DMS 273 treated with DMSO at 0.1 percent for 48 hours (cell line): ENCODE results near the gene HCFC2.
A peak's percentile ranks its signal among the peaks of the same experiment; 100 is the strongest.

Experiments
- DNase-seq: peaks from one replicate; lab custom pipeline; 2025; lab: John Stamatoyannopoulos, UW

HCFC2 gene

GRCh38 chr12:104121001-104121400 is 56.7 kb downstream of the HCFC2 start:
- no peak for DNase-seq

- no peak for DNase-seq
Measured at GRCh38 chr12:104122298-104122697, 58.0 kb downstream of the HCFC2 start.

DNA sequence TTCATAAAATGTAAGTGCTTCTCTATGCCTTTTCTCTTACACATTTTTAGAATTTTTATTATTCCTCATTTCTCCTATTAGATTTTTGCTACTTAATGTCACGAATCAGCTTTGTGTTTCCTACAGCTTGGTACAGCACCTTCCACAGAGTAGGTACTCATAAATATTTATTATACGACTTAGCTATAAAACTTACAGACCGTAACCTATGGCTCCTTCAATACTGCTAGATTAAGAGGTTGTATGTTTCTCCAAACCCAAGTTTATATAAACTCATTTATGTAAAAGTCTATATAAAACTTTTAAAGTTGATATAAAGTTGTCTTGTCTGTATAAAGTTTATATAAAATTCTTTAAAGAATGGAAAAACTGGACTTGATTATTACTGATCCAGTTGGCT is 62.2 kb downstream of the HCFC2 start:
- DNase-seq: no peak

- no peak for DNase-seq
Measured at GRCh38 chr12:104130760-104131159, 66.4 kb downstream of the HCFC2 start.

GRCh38 chr12:104131609-104132008 is 67.3 kb downstream of the HCFC2 start:
- DNase-seq: no peak

- no peak for DNase-seq
Measured at GRCh38 chr12:104132351-104132956, 68.1 kb downstream of the HCFC2 start.

GRCh38 chr12:104133321-104133720 is 69.0 kb downstream of the HCFC2 start:
- no peak for DNase-seq

DNA sequence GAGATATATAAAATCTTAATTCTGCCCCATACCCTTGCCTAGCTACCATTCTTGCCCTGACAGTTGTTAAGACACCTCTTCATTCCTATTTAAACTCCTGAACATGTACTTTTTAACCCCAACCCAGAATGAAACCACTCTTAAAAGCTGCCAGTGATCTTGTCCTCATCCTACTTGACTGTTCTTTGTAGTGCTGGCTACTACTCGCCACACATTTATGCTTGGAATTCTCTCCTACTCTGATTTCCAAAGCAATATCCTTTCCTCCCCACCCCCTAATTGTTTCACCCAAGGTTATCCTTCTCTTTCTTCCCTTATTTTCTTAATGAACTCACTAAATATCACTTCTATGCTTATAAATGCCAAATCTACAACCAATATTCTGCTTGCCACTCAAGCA is 69.5 kb downstream of the HCFC2 start:
- no peak for DNase-seq

- no peak for DNase-seq
Measured at GRCh38 chr12:104134882-104135281, 70.6 kb downstream of the HCFC2 start.

GRCh38 chr12:104136577-104136976 is 72.2 kb downstream of the HCFC2 start:
- DNase-seq: no peak

- peak; percentile 34 for DNase-seq
Measured at GRCh38 chr12:104137001-104137901, 72.9 kb downstream of the HCFC2 start.

GRCh38 chr12:104137902-104138796 is 73.8 kb downstream of the HCFC2 start, which contains the start of gene NFYB:
TSS of gene NFYB (minus strand) at chr12:104138210. CDS start at chr12:104135453, 2,757 bp downstream.
- DNase-seq: peak; percentile 86

- DNase-seq: no peak
Measured at GRCh38 chr12:104138797-104139152, 74.4 kb downstream of the HCFC2 start.

DNA sequence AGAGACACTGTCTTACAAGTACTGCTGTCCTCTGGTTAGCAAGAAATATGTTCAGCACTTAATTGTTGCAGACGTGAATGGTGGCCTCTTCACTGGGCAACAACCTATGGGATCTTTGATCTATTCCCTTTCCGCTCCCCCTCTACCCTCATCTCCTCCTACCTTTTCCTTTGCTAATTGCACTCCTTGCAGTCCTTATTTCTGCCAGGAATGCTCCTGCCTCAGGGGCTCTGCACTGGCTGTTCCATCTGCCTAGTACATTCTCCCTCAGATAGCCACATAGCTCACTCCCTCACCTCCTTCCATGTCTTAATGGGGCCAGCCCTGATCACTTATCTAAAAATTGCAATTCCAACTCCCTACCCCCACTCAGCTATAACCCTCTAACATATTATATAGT is 78.2 kb downstream of the HCFC2 start:
- DNase-seq: no peak

GRCh38 chr12:104143002-104143401 is 78.7 kb downstream of the HCFC2 start:
- no peak for DNase-seq

GRCh38 chr12:104143918-104144317 is 79.6 kb downstream of the HCFC2 start:
- no peak for DNase-seq

DNA sequence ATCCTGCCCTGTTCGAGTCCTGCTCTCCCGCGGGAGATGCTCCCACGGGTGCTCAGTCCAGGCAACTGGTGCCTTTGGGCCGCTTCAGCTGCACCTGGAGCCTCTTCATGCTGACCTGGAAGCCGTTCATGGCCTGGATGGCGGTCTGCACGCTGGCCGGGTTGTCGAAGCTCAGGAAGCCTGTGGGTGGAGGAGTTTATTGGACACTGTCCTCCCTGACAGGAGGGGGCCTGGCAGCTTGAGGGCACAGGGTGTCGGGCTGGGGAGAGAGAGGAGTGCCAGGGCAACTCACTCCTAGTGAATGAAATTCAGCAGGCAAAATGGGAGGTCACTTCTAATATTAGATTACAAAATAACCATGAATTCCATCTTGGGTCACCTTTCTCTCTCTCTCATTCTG is 83.0 kb downstream of the HCFC2 start:
- DNase-seq: no peak

GRCh38 chr12:104150416-104150815 is 86.1 kb downstream of the HCFC2 start:
- DNase-seq: no peak

- DNase-seq: no peak
Measured at GRCh38 chr12:104152685-104153241, 88.4 kb downstream of the HCFC2 start.

- no peak for DNase-seq
Measured at GRCh38 chr12:104154286-104154685, 90.0 kb downstream of the HCFC2 start.

- no peak for DNase-seq
Measured at GRCh38 chr12:104154806-104155205, 90.5 kb downstream of the HCFC2 start.
